Peyer's patch (tissue), 4 donors: ENCODE data around the gene SLC17A3. TPM values are rescaled to one million over a fixed set of nuclear protein-coding genes. Genes with fewer than 3 reads are reported as not detected.
A peak's percentile ranks its signal among the peaks of the same experiment; 100 is the strongest.

ENCODE experiments used
- DNase-seq, 3 donors: peaks; one replicate each; pipeline ENCODE4 v3.0.0-alpha.2; 2017 to 2019
- H3K27ac ChIP-seq, 4 donors: fragments of 200-600 bp; sonication (generic); one replicate each; pipeline ENCODE4 v1.5.1; 2016 to 2019
- H3K27me3 ChIP-seq, 2 donors: fragments of 200-600 bp; sonication (generic); one replicate each; pipeline ENCODE4 v1.5.1; 2019
- H3K36me3 ChIP-seq, 3 donors: fragments of 200-600 bp; sonication (generic); one replicate each; pipeline ENCODE4 v1.5.1; 2016 to 2019
- H3K4me1 ChIP-seq, 4 donors: fragments of 200-600 bp; sonication (generic); one replicate each; pipeline ENCODE4 v1.5.1; 2016 to 2019
- H3K4me3 ChIP-seq, 4 donors: fragments of 200-600 bp; sonication (generic); 1 replicate in 3 of 4; 2 replicates in 1 of 4; pipeline ENCODE4 v1.5.1; 2016 to 2019; ENCODE audit warnings: mild to moderate bottlenecking in 1 of 4
- H3K9me3 ChIP-seq, 4 donors: fragments of 200-600 bp; sonication (generic); one replicate each; pipeline ENCODE4 v1.5.1; 2016 to 2019; ENCODE audit warnings: mild to moderate bottlenecking in 1 of 4
- POLR2A ChIP-seq, 2 donors: fragments of 450-650 bp; IDR thresholded peaks; one replicate each; pipeline ENCODE4 v1.5.1; 2017; ENCODE audit warnings: antibody characterized with exemption in 2 of 2, mild to moderate bottlenecking in 2 of 2, moderate library complexity in 2 of 2
- total RNA-seq, 4 donors: library from RNA; depleted of rRNA; stranded (reverse); fragments of >200 nt; gene quantifications; one replicate each; pipeline ENCODE4 v1.1.0, GENCODE V29; 2016
- TF ChIP-seq, protein P1 (sequence below), 6 experiments: fragments of 450-650 bp in 4 of 6; fragments of 200-600 bp in 2 of 6; sonication (generic) in 1 of 6; IDR thresholded peaks; one replicate each; pipeline ENCODE4 v1.5.1; 2017 to 2019; ENCODE audit warnings: antibody characterized with exemption in 6 of 6, mild to moderate bottlenecking in 3 of 6, moderate library complexity in 1 of 6

SLC17A3 gene
- total RNA-seq, 4 donors from 2014 or later, result not detected

DNA sequence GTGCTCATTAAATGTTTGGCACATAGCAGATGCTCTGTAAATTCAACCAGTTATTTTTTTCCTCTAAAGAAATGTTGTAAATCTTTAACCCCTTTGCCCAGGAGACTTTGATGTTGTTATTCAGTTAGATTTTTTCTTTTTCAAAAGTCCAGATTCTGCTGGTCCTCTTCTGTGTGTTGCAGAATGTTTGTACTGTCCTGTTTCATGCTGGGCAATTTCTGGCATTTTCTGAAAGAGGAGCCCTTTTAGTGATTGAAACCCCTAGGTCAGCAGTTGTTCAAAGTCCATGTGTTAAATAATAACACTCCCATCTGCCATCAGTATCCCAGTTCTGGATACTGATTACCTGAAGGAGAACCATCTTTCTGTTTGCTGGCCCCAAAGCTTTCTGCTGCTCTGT, 40.9 kb downstream of the SLC17A3 start:
- H3K27ac ChIP-seq, result no peak overlapping the region

DNA sequence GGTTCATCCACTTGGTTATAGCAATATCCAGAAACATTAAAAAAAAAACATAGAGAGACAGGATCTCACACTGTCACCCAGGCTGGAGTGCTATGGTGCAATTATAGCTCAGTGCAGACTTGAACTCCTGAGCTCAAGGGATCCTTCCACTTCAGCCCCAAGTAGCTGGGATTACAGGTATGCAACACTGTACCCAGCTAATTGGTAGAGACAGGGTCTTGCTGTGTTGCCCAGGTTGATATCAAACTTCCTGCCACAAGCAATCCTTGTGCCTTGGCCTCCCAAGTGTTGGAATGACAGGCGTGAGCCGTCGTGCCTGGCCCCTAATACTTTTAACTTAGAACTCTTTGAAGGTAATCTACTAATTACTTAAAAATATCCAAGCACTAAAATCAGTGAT, 41.4 kb downstream of the SLC17A3 start:
- Histone ChIP-seq H3K4me1 (no peaks in the 10 kb centered on the region), H3K27ac (no peak overlapping the region), H3K4me3 (no peak overlapping the region), H3K9me3 (no peaks in the 10 kb centered on the region), H3K27me3 (no peaks in the 10 kb centered on the region), H3K36me3 (no peaks in the 10 kb centered on the region)
- no peak for DNase-seq
- TF ChIP-seq, protein P1, sequence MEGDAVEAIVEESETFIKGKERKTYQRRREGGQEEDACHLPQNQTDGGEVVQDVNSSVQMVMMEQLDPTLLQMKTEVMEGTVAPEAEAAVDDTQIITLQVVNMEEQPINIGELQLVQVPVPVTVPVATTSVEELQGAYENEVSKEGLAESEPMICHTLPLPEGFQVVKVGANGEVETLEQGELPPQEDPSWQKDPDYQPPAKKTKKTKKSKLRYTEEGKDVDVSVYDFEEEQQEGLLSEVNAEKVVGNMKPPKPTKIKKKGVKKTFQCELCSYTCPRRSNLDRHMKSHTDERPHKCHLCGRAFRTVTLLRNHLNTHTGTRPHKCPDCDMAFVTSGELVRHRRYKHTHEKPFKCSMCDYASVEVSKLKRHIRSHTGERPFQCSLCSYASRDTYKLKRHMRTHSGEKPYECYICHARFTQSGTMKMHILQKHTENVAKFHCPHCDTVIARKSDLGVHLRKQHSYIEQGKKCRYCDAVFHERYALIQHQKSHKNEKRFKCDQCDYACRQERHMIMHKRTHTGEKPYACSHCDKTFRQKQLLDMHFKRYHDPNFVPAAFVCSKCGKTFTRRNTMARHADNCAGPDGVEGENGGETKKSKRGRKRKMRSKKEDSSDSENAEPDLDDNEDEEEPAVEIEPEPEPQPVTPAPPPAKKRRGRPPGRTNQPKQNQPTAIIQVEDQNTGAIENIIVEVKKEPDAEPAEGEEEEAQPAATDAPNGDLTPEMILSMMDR (IDR thresholded peaks at IDR 0.05), result no peak
- TF ChIP-seq POLR2A (IDR thresholded peaks at IDR 0.05), result no peak

More for the DNA sequence above, 40.9 kb downstream of the SLC17A3 start:
- H3K27me3 ChIP-seq, result no peaks in the 10 kb centered on the region
- H3K4me1 ChIP-seq, result no peaks in the 10 kb centered on the region
- no peak for DNase-seq
- H3K9me3 ChIP-seq, result no peaks in the 10 kb centered on the region
- H3K4me3 ChIP-seq, result no peak overlapping the region
- TF ChIP-seq POLR2A (IDR thresholded peaks at IDR 0.05), result no peak
- TF ChIP-seq, protein P1 (IDR thresholded peaks at IDR 0.05), result no peak
- no peaks in the 10 kb centered on the region for H3K36me3 ChIP-seq

GRCh38 chr6:25832307-25832662, 41.8 kb downstream of the SLC17A3 start:
- H3K27ac ChIP-seq, result no peak overlapping the region

GRCh38 chr6:25831532-25832306, 42.3 kb downstream of the SLC17A3 start, which contains the start of gene SLC17A1:
SLC17A1 (minus strand) TSS chr6:25832052; CDS start chr6:25830557, 1,495 bp downstream.
- TF ChIP-seq POLR2A (IDR thresholded peaks at IDR 0.05), result no peak
- TF ChIP-seq, protein P1 (IDR thresholded peaks at IDR 0.05), result no peak
- Histone ChIP-seq H3K9me3 (no peaks in the 10 kb centered on the region), H3K36me3 (no peaks in the 10 kb centered on the region), H3K4me1 (no peaks in the 10 kb centered on the region), H3K4me3 (peak within 1 kb of the TSS in 1 of 4 donors; percentile 13), H3K27ac (no peak within 1 kb of the TSS), H3K27me3 (no peaks in the 10 kb centered on the region)
- DNase-seq, result no peak

More at GRCh38 chr6:25832307-25832662, 41.8 kb downstream of the SLC17A3 start:
- H3K27me3 ChIP-seq, result no peaks in the 10 kb centered on the region
- H3K4me3 ChIP-seq, result no peak overlapping the region
- TF ChIP-seq, protein P1 (IDR thresholded peaks at IDR 0.05), result no peak
- no peak for TF ChIP-seq POLR2A (IDR thresholded peaks at IDR 0.05)
- H3K4me1 ChIP-seq, result no peaks in the 10 kb centered on the region
- DNase-seq, result no peak
- no peaks in the 10 kb centered on the region for H3K9me3 ChIP-seq
- H3K36me3 ChIP-seq, result no peaks in the 10 kb centered on the region

GRCh38 chr6:25830458-25830857, 43.6 kb downstream of the SLC17A3 start:
- Histone ChIP-seq H3K4me1 (no peaks in the 10 kb centered on the region), H3K4me3 (no peak overlapping the region), H3K9me3 (no peaks in the 10 kb centered on the region), H3K36me3 (no peaks in the 10 kb centered on the region), H3K27me3 (no peaks in the 10 kb centered on the region), H3K27ac (no peak overlapping the region)
- no peak for TF ChIP-seq POLR2A (IDR thresholded peaks at IDR 0.05)
- TF ChIP-seq, protein P1 (IDR thresholded peaks at IDR 0.05), result no peak
- no peak for DNase-seq
